IgD-negative memory B cell (primary cell): ENCODE measurements around the gene OR13C9. TPM values are rescaled to one million over a fixed set of nuclear protein-coding genes. Genes with fewer than 3 reads are reported as not detected.
"Not testable (repeated sequence)": the region's sequence is repeated elsewhere in the genome, so short reads cannot be mapped to it uniquely, and the experiment has no call there.

ENCODE experiments used
- H3K27ac Mint-ChIP-seq, 3 donors: one replicate each; pipeline ENCODE4 v1.8.0; 2020 to 2022; ENCODE audit warnings: mild to moderate bottlenecking in 3 of 3, mixed read lengths in 3 of 3, moderate library complexity in 1 of 3
- H3K27me3 Mint-ChIP-seq: one replicate; pipeline ENCODE4 v1.8.0; 2021; ENCODE audit warnings: mixed read lengths
- H3K36me3 Mint-ChIP-seq: one replicate; pipeline ENCODE4 v1.8.0; 2020; ENCODE audit warnings: mild to moderate bottlenecking, mixed read lengths
- H3K4me1 Mint-ChIP-seq, 3 donors: one replicate each; pipeline ENCODE4 v1.8.0; 2020 to 2022; ENCODE audit warnings: mixed read lengths in 3 of 3, mild to moderate bottlenecking in 1 of 3
- H3K4me3 Mint-ChIP-seq, 4 donors: one replicate each; pipeline ENCODE4 v1.8.0; 2020 to 2022; ENCODE audit warnings: mild to moderate bottlenecking in 4 of 4, mixed read lengths in 4 of 4, moderate library complexity in 3 of 4
- H3K9me3 Mint-ChIP-seq, 3 donors: one replicate each; pipeline ENCODE4 v1.8.0; 2020 to 2021; ENCODE audit warnings: mixed read lengths in 3 of 3, mild to moderate bottlenecking in 1 of 3
- polyA plus RNA-seq: library from polyadenylated mRNA; unstranded; fragments of 300-500 nt; fragmentation: Illumina TruSeq; gene quantifications from one replicate; pipeline ENCODE4 v1.2.3, GENCODE V29; 2021

The OR13C9 gene, protein sequence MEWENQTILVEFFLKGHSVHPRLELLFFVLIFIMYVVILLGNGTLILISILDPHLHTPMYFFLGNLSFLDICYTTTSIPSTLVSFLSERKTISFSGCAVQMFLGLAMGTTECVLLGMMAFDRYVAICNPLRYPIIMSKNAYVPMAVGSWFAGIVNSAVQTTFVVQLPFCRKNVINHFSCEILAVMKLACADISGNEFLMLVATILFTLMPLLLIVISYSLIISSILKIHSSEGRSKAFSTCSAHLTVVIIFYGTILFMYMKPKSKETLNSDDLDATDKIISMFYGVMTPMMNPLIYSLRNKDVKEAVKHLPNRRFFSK
- polyA plus RNA-seq = not detected

DNA sequence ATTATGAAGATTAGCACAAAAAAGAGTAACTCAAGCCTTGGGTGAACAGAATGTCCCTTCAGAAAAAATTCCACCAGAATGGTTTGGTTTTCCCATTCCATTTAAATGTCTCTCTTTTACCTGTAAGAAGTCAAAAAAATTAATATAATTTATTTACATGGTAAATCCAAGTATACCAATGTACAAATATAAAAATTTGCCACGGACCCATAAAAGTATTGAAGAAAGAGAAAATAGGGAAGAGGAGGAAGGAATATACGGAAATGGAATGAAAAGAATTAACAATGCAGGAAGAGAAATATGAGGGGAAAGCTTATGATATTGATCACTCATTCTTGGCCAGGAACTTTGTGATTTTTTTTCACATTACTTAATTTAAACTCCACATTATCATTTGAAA is at the start of gene OR13C9:
TSS of gene OR13C9 (minus strand) at position 101 of the 400 bp plus-strand sequence. CDS start at position 101, 0 bp downstream.
- H3K4me3 Mint-ChIP-seq = peak within 1 kb of the TSS in 1 of 4 donors; percentile 19
- H3K4me1 Mint-ChIP-seq = no peaks in the 10 kb centered on the region
- no peaks in the 10 kb centered on the region for H3K36me3 Mint-ChIP-seq
- no peaks in the 10 kb centered on the region for H3K27me3 Mint-ChIP-seq
- H3K9me3 Mint-ChIP-seq = peaks cover 0 to 2% (median 0%) of the 10 kb centered on the region in 3 donors
- H3K27ac Mint-ChIP-seq = no peak within 1 kb of the TSS

DNA sequence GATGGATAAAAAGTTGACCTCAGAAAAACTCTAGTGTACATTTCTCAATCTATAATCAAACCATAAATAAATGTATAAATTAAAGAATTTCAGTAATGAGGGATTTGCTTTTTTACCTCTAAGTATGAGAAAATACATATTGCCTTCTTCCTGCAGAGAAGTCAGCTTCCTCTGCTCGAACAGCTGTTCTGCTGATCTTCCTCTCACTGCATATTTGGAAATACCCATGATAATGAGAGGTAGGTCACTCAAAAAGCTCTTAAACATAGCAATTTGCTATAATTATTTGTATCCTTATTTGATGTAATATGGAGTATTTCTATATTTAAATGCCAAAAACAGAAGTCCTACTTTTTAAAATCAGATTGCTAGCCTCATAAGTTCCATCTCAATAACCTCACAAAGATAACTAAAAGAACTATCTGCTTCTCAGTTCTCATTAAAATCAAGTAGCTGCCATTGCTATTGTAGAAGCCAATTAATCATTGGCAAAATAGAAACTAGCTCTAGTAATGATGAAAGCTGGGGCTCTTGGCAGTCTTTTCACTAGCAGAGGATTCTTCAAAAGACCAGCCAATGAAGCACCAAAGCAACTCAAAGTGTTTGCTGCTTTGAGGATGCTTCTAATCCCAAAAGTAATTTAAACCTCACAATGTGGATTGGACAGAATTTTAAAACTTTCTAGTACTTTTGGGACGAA is 40.6 kb upstream of the OR13C9 start:
- H3K9me3 Mint-ChIP-seq = peaks cover 0 to 3% (median under 1%) of the 10 kb centered on the region in 3 donors
- H3K36me3 Mint-ChIP-seq = no peaks in the 10 kb centered on the region
- peaks cover 0 to 1% (median 0%) of the 10 kb centered on the region in 3 donors for H3K4me1 Mint-ChIP-seq
- no peak overlapping the region for H3K27ac Mint-ChIP-seq
- peaks cover 2% of the 10 kb centered on the region for H3K27me3 Mint-ChIP-seq
- H3K4me3 Mint-ChIP-seq = no peak overlapping the region

DNA sequence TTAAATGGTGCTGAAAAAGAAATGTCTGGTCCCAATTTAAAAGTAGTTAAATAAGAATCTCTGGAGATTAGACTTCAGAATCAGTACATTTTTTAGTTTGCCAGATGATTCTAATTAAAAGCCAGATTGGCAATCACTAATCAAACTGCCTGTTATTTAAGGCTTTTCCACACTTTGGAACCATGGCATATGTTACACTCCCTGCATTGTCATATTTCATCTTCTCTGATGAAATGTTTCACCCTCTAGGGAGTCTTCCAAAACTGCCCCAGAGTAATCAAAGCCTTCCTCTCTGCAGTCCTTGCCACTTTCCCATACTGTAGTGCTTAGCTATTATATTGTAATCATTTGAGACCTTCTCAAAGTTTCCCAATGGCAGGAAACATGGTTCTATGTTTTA is 17.5 kb upstream of the OR13C9 start:
- peaks cover 3% of the 10 kb centered on the region for H3K36me3 Mint-ChIP-seq
- no peaks in the 10 kb centered on the region for H3K27me3 Mint-ChIP-seq
- H3K27ac Mint-ChIP-seq = no peak overlapping the region
- no peak overlapping the region for H3K4me3 Mint-ChIP-seq
- no peaks in the 10 kb centered on the region for H3K4me1 Mint-ChIP-seq
- peaks cover 3 to 16% (median 10%) of the 10 kb centered on the region in 3 donors for H3K9me3 Mint-ChIP-seq

DNA sequence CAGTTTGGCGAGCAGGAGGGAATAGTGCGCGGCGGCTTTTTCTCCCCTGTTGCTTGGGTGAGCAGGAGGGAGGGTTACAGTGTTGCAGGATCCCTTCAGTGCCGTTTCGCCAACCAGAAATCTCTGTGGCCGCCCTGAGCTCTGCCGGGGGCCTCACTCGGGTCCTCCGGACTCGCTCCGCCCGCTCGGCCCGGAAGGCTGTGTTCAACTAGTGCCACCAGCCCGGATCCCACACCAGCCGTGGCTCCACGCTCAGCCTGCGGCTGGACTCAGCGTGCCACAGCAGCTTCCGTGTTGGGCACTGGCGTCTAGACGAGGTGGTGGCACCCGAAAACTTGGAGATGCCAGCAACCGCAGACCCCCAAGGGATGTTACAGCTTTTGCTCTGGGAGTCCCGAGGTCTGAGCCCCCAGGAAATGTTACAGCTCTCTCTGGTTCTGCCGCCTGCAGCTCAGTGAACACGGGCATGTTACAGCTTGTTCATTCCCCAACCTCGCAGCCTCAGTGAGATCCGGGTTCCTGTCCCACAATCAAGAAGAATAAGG is 16.0 kb upstream of the OR13C9 start:
- Mint-ChIP-seq H3K27me3 (no peaks in the 10 kb centered on the region), H3K4me1 (no peaks in the 10 kb centered on the region), H3K27ac (no peak overlapping the region), H3K4me3 (no peak overlapping the region), H3K36me3 (peaks cover 3% of the 10 kb centered on the region), H3K9me3 (peaks cover 0 to 7% (median 7%) of the 10 kb centered on the region in 3 donors)

DNA sequence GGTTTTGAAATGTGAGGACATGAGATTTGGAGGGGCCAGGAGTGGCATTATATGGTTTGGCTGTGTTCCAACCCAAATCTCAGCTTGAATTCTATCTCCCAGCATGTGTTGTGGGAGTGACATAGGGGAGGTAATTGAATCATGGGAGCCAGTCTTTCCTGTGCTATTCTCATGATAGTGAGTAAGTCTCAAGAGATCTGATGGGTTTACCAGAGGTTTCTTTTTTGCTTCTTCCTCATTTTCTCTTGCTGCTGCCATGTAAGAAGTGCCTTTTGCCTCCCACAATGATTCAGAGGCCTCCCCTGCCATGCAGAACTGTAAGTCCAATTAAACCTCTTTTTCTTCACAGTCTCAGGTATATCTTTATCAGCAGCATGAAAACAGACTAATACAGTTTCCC is 8.0 kb upstream of the OR13C9 start:
- H3K27ac Mint-ChIP-seq, H3K4me3 Mint-ChIP-seq, H3K27me3 Mint-ChIP-seq, H3K4me1 Mint-ChIP-seq, H3K36me3 Mint-ChIP-seq: not testable (repeated sequence)
- H3K9me3 Mint-ChIP-seq = peaks cover 4 to 15% (median 5%) of the 10 kb centered on the region in 3 donors

DNA sequence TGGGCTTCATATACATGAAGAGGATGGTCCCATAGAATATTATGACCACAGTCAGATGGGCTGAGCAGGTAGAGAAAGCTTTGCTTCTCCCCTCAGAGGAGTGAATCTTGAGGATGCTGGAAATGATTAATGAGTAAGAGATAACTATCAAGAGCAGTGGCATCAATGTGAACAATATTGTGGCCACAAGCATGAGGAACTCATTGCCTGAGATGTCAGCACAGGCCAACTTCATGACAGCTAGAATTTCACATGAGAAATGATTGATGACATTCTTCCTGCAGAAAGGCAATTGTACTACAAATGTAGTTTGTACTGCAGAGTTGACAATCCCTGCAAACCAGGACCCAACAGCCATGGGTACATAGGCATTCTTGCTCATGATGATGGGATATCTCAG is 586 bp downstream of the OR13C9 start:
- no peaks in the 10 kb centered on the region for H3K4me1 Mint-ChIP-seq
- peak overlapping the region in 1 of 4 donors; percentile 19 for H3K4me3 Mint-ChIP-seq
- no peak overlapping the region for H3K27ac Mint-ChIP-seq
- H3K9me3 Mint-ChIP-seq = no peaks in the 10 kb centered on the region
- no peaks in the 10 kb centered on the region for H3K36me3 Mint-ChIP-seq
- H3K27me3 Mint-ChIP-seq = no peaks in the 10 kb centered on the region

DNA sequence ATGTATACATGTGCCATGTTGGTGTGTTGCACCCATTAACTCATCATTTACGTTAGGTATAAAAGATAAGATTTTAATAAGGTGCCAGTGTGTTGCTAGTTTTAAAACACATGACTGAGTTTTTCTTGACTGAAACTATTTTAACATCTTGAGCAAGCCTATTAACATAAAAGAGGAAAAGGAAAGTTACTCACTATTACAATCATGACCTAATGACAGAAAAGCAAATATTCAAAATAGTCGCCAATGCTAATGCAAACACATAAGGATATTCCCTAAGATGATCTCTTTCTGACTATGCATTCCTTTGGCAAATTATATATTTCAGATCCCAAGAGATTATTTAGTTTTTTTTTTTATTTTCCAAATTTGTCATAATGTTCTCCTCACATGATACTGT is 6.8 kb downstream of the OR13C9 start:
- Mint-ChIP-seq H3K9me3 (no peaks in the 10 kb centered on the region), H3K36me3 (no peaks in the 10 kb centered on the region), H3K27me3 (no peaks in the 10 kb centered on the region), H3K4me3 (no peak overlapping the region), H3K4me1 (no peaks in the 10 kb centered on the region), H3K27ac (no peak overlapping the region)

DNA sequence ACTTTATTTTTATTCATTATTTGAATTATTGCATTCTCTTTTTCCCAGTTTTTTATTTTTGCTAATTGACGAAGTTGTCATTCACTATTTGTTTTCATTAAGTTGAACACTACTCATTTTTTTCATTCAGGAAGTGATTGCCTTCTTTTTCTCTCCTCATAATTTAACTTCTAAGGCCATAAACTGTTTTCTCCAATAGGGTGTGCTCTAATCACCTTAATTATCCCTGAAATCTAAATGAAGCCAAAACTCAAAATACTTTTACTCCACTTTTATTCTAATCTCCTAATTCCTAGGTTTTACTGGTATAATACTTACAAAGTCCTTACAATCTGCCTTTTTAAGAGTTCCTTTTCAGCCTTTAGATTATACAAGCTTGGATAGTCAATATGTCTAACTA is 9.7 kb downstream of the OR13C9 start:
- Mint-ChIP-seq H3K4me3 (no peak overlapping the region), H3K27ac (no peak overlapping the region), H3K9me3 (no peaks in the 10 kb centered on the region), H3K4me1 (no peaks in the 10 kb centered on the region), H3K36me3 (no peaks in the 10 kb centered on the region), H3K27me3 (no peaks in the 10 kb centered on the region)

DNA sequence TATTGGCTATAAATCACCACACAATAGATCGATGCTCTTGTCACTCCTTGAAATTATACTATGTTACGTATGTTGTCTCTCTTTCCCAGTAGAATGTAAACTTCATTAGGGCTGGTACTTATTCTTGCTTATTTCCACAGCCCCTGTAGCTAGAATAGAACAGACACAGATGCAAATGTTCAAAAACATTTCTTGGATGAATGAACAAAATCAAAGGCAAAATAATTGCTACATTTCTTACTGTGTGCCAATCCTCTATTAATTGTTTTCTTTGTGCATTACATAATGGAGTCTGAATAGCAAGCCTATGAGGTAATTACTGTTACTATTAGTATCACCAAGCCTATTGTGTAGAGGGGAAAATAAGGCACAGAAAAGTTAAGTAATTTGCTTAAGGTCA is 11.9 kb downstream of the OR13C9 start:
- H3K27me3 Mint-ChIP-seq = no peaks in the 10 kb centered on the region
- no peak overlapping the region for H3K27ac Mint-ChIP-seq
- H3K4me1 Mint-ChIP-seq = no peaks in the 10 kb centered on the region
- H3K36me3 Mint-ChIP-seq = no peaks in the 10 kb centered on the region
- H3K4me3 Mint-ChIP-seq = no peak overlapping the region
- no peaks in the 10 kb centered on the region for H3K9me3 Mint-ChIP-seq

DNA sequence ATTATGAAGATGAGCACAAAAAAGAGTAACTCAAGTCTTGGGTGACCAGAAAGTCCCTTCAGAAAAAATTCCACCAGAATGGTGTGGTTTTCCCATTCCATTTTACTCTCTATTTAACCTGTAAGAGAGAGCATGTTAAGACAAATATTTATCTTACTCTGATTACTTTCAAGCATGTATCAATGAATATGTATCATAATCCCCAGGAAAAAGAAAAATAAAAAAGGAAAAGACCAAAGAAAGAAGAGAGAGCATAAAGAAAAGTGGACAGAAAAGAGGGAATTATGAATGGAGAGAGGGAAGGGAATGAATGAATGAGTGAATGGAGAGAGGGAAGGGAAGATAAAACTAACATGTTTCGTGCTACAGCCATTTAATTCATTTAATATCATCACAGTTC is 12.5 kb downstream of the OR13C9 start, which contains the start of gene OR13C2:
TSS of gene OR13C2 (minus strand) at position 101 of the 400 bp plus-strand sequence. CDS start at position 101, 0 bp downstream.
- not testable (repeated sequence) for H3K9me3 Mint-ChIP-seq, H3K4me3 Mint-ChIP-seq, H3K4me1 Mint-ChIP-seq, H3K27ac Mint-ChIP-seq, H3K27me3 Mint-ChIP-seq, H3K36me3 Mint-ChIP-seq

DNA sequence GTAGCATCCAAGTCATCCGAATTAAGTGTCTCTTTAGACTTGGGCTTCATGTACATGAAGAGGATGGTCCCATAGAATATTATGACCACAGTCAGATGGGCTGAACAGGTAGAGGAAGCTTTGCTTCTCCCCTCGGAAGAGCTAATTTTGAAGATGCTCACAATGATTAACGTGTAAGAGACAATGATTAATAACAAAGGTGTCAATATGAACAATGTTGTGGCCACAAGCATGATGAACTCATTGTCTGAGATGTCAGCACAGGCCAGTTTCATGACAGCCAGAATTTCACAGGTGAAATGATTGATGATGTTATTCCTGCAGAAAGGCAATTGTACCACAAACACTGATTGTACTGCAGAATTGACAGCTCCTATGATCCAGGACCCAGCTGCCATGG is 13.2 kb downstream of the OR13C9 start:
- no peaks in the 10 kb centered on the region for H3K27me3 Mint-ChIP-seq
- no peak overlapping the region for H3K4me3 Mint-ChIP-seq
- no peaks in the 10 kb centered on the region for H3K9me3 Mint-ChIP-seq
- H3K4me1 Mint-ChIP-seq = no peaks in the 10 kb centered on the region
- H3K36me3 Mint-ChIP-seq = no peaks in the 10 kb centered on the region
- H3K27ac Mint-ChIP-seq = no peak overlapping the region

DNA sequence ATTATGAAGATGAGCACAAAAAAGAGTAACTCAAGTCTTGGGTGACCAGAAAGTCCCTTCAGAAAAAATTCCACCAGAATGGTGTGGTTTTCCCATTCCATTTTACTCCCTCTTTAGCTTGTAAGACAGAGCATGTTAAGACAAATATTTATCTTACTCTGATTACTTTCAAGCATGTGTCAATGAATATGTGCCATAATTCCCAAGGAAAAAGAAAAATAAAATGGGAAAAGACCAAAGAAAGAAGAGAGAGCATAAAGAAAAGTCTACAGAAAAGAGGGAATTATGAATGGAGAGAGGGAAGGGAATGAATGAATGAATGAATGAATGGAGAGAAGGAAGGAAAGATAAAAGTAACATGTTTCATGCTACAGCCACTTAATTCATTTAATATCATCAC is 18.7 kb downstream of the OR13C9 start, which contains the start of gene OR13C5:
TSS of gene OR13C5 (minus strand) at position 101 of the 400 bp plus-strand sequence. CDS start at position 101, 0 bp downstream.
- H3K4me3 Mint-ChIP-seq, H3K27ac Mint-ChIP-seq, H3K27me3 Mint-ChIP-seq, H3K4me1 Mint-ChIP-seq, H3K36me3 Mint-ChIP-seq, H3K9me3 Mint-ChIP-seq: not testable (repeated sequence)

DNA sequence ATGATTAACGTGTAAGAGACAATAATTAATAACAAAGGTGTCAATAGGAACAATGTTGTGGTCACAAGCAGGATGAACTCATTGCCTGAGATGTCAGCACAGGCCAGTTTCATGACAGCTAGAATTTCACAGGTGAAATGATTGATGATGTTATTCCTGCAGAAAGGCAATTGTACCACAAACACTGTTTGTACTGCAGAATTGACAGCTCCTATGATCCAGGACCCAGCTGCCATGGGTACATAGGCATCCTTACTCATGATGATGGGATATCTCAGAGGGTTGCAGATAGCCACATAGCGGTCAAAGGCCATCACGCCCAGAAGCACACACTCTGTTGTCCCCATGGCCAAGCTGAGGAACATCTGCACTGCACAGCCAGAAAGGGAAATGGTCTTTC is 19.3 kb downstream of the OR13C9 start:
- not testable (repeated sequence) for H3K4me3 Mint-ChIP-seq, H3K4me1 Mint-ChIP-seq, H3K36me3 Mint-ChIP-seq, H3K27me3 Mint-ChIP-seq, H3K27ac Mint-ChIP-seq, H3K9me3 Mint-ChIP-seq

DNA sequence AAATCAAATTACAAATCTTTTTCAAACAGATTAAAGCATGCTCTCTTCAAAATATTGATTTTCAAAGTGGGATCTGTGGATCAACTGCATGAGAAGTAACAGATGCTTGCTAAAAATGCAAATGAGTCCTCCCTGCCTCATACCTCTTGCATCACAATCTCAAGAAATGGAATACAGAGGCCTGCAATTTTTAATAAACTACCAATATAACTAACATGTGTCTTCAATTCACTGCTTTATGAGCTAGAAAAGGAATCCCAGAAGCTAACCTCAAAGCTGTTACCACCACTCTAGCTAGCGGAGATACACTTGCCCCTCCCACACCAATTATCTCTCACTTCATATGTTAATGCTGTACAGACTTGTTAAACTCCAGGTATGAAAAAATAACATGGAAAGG is 28.4 kb downstream of the OR13C9 start:
- Mint-ChIP-seq H3K9me3 (peaks cover 4 to 5% (median 4%) of the 10 kb centered on the region in 3 donors), H3K27ac (no peak overlapping the region), H3K27me3 (no peaks in the 10 kb centered on the region), H3K4me1 (peaks cover 0 to 2% (median 0%) of the 10 kb centered on the region in 3 donors), H3K36me3 (no peaks in the 10 kb centered on the region), H3K4me3 (no peak overlapping the region)

DNA sequence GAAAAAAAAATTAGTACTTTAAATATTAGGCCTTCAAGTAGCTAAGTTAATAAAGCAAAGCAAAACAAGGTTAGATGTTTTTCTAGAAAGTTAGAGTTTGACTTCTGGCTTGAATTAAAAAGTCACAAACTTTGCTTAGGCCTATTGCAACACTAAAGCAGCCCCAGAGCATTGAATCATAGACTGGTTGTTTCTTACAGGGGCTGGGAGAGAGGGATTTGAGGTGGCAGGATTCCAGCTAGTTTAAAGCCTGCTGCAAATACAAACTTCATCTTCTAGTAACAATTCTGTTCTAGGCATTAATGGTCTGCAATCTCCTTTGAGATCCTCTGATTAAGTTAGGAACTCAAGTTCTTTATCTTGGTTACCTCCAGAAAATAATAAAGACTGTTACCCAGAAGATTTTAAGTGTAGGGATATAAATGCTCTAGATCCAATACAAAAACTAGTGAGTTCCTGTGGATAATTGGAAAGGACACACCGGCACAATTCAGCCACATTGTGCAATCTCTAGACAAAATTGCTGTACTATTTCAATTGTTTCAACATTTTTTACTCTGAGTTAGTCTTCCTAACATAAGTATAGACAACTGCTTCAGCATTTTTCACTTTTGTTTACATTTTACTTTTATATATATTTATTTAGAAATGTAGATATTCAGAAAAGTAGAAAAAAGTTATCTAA is 31.4 kb downstream of the OR13C9 start:
- H3K27me3 Mint-ChIP-seq = no peaks in the 10 kb centered on the region
- H3K36me3 Mint-ChIP-seq = no peaks in the 10 kb centered on the region
- no peak overlapping the region for H3K27ac Mint-ChIP-seq
- no peaks in the 10 kb centered on the region for H3K9me3 Mint-ChIP-seq
- H3K4me1 Mint-ChIP-seq = peaks cover 0 to 2% (median 0%) of the 10 kb centered on the region in 3 donors
- no peak overlapping the region for H3K4me3 Mint-ChIP-seq
